Smooth muscle cell of the brain vasculature (primary cell): ENCODE data around the gene FAM131C.
A peak's percentile ranks its signal among the peaks of the same experiment; 100 is the strongest.
"Not testable (repeated sequence)": the region's sequence is repeated elsewhere in the genome, so short reads cannot be mapped to it uniquely, and the experiment has no call there.

Experiments
- DNase-seq: peaks from one replicate; pipeline ENCODE4 v3.0.0-alpha.2; 2012; ENCODE audit warnings: low read depth, low spot score

FAM131C gene

DNA sequence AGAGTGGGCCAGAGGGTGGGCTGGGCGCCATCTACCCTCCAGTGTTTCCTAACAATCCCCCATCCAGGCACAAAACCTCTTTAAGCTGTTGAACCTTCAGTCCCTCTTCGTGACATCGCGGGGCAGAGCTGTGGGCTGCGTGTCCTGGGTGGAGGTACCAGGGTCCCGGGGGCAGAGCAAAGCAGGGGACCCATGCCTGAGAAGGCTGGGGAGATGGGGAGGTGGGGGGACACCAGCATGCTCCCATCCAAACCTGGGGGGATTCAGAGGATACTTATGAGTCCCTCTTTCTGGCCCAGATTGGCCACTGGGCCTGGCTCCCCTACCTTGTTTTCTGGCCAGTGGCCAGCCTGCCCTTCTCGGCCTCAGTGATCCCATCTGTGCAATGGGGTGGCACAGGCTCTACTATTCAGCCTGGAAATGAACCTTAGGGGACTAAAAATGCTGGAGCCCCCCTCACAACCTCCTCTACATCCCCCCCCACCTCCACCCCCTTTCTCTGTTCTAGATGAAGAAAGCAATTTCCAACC, 40.3 kb downstream of the FAM131C start:
- DNase-seq = not testable (repeated sequence)

- DNase-seq = peak; percentile 67
Observed at GRCh38 chr1:16032388-16033102, 40.9 kb downstream of the FAM131C start.

- DNase-seq = no peak
Observed at GRCh38 chr1:16031551-16031950, 41.9 kb downstream of the FAM131C start.

- no peak for DNase-seq
Observed at GRCh38 chr1:16029288-16029687, 44.2 kb downstream of the FAM131C start.

DNA sequence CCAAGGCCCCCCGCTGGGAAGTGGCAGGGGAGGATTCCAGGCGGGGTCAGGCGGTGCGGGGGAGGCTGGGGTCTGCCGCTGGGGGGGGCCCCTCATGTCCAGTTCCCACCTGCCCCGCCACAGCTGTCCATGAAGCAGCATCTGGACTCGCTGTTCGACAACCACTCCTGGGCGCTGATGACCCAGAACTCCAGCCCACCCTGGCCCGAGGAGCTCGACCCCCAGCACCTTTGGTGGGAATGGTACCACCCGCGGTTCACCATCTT, 44.5 kb downstream of the FAM131C start:
- not testable (repeated sequence) for DNase-seq

DNA sequence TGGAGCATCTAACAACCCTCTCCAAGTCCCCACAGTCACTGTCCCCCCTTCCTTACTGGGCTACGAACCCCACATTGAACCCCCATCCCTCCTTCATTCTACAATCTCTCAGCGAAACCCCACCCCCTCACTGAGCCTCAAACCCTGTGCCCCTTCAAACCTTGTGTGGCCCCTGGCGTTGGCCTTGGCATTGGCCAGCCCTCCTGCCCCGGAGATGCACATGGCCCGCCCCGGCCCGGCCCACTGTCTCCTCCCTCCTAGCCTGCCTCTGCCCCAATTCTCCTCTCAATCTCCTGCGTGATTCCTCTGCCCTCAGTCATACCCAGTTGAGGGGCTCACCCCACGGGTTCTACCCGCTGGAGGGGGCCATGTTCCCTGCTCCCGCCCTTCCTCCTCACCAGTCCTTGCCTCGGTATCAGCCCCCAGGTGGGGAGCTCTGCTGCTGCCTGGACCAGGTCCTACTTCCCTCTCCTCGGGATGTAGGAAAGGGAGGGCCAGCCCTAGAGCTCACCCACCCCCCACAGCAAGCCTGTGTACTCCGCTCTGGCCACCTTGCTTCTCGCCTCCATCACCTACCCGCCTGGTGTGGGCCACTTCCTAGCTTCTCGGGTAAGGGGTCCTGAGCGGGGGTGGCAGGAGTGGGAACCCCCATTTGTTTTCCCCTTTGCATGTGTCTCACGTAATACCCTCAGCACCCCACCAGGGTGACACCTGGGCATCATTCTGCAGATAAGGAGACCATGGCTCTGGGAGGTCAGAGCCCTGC, 45.0 kb downstream of the FAM131C start:
- no peak for DNase-seq

DNA sequence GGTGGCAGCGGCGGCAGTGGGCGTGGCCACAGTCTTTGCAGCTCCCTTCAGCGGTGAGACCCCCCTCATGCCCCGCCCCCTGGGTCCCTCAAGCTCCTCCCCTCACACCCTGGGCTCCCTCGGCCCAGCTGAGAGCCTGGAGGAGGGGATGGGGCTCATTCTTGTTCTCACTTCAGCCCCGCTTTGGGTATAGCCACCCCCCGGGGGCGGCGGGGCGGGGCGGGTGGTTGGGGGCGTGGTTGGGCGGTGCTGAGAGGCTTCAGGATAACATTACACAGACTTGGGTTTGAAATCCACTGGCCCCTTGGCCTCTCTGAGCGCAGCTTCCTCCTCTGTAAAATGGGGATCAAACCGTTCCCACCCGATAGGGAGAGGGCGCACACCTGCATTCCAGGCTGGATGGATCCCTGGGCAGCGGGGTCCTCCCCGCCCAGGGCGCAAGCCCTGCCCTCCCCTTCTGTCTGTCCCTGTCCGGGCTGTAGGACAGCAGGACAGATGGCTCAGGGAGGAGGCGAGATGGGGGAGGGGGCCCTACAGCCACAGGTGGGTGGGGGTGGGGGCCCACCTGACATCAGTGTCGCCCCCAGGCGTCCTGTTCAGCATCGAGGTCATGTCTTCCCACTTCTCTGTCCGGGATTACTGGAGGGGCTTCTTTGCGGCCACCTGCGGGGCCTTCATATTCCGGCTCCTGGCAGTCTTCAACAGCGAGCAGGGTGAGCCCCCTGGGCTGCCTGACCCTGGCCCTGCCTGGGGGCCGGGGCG, 46.5 kb downstream of the FAM131C start:
- DNase-seq = no peak

DNA sequence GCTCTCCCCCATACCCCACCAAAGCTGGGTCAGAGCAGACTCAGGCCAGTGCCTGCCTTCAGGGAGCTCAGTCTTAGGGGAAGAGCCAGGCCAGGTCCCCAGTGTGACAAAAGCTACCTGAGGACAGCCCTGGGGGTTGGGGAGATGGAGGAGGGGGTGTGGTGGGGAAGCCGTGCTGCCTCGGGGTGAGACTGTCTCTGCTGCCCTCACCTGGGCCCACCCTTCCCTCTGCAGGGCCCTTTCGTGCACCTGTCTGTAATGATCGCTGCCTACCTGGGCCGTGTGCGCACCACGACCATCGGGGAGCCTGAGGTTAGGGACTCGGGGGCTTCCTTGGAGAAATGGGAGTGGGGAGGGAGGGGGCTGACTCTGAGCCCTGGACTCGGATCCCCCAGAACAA, 47.1 kb downstream of the FAM131C start:
- DNase-seq = not testable (repeated sequence)

DNA sequence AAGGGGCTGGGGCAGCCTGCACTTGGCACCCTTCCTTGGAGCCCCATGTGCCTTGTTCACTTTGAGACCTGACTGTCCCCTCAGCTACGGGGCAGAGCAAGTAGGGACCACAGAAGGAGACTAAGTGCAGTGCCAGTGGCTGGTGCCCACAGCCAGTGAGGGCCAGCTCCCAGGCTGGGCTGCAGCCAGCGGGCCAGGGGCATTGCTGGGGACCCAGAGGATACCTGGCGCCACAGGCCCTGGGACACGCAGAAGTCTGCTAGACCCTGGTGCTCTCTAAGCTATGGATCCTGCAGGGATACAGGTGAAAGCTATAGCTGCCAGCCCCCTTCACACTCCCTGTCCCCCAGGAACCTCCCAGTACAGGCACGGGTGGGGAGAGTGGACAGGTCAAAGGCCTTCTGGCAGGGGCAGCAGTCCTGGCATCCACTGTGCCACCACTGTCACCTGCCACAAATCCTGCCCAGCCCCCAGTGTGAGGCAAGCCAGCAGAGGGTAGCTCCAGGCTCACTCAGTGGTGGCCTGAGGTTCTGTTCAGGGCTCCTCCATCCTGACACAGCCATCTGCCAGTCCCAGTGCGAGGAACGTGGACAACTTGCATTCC, 50.3 kb downstream of the FAM131C start:
- no peak for DNase-seq

DNA sequence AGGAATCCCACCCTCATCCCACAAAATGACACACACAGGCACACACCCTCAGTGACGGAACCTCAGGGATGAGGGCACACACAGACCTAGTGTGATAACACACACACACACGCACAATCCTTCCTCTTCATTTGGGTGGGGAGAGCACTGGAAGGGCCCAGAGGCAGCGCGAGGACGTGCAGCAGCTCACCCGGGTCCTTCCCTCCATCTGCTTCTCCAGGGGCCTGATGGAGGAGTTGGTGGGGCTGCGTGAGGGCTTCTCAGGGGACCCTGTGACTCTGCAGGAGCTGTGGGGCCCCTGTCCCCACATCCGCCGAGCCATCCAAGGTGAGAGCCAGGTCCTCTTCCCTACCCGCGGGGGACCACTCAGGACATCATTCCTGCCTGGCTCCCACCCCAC, 51.1 kb downstream of the FAM131C start:
- DNase-seq = no peak

- DNase-seq = no peak
Observed at GRCh38 chr1:16021681-16022080, 51.8 kb downstream of the FAM131C start, which contains the start of gene CLCNKA. Gene CLCNKA (plus strand): TSS chr1:16022036. CDS start chr1:16022620, 584 bp downstream.

GRCh38 chr1:16020878-16021277, 52.6 kb downstream of the FAM131C start:
- not testable (repeated sequence) for DNase-seq

- no peak for DNase-seq
Observed at GRCh38 chr1:16020325-16020724, 53.1 kb downstream of the FAM131C start.

GRCh38 chr1:16019644-16020277, 53.7 kb downstream of the FAM131C start:
- DNase-seq = no peak

DNA sequence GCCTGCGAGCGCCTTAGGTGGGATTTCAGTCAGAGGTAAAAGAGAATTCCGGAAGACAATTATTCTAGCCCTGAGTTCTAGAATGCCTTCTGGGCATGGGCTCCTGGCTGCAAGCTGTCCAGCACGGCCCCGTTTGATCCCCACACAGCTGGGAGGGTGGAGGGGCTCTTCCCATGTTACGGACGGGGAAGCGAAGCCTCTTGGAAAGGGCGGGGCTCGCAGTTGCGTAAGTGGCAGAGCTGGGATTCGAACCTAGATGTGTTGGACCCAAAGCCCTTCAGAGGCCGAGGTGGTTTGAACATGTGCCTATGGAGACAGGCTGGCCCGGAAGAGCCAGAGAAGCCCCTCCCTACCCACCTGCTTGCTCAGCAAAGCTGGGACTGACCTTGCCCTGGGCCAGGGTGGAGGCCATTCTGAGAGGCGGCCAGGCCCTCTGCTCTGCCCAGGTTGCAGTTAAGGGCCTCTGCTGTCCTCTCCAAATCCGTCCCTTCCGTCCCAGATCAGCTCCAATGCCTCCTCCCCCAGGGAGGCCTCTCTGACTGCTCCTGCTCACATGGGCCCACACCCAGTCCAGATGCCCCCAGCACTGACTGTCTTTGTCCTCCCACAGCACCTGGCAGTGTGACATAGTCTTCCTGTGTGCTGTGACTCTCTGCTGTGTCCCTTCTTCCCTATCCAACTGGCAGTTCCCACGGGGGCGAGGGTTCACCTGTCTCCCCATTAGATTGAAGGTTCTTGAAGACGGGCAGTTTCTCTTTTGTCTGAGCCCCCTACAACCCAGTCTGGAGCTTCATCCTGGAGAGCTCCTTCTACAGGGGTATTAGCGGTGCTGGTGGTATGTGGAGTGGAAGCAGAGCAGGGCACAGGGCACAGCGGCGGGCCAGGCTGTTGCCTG, 54.5 kb downstream of the FAM131C start:
- no peak for DNase-seq

- DNase-seq = no peak
Observed at GRCh38 chr1:16018308-16018707, 55.1 kb downstream of the FAM131C start.

DNA sequence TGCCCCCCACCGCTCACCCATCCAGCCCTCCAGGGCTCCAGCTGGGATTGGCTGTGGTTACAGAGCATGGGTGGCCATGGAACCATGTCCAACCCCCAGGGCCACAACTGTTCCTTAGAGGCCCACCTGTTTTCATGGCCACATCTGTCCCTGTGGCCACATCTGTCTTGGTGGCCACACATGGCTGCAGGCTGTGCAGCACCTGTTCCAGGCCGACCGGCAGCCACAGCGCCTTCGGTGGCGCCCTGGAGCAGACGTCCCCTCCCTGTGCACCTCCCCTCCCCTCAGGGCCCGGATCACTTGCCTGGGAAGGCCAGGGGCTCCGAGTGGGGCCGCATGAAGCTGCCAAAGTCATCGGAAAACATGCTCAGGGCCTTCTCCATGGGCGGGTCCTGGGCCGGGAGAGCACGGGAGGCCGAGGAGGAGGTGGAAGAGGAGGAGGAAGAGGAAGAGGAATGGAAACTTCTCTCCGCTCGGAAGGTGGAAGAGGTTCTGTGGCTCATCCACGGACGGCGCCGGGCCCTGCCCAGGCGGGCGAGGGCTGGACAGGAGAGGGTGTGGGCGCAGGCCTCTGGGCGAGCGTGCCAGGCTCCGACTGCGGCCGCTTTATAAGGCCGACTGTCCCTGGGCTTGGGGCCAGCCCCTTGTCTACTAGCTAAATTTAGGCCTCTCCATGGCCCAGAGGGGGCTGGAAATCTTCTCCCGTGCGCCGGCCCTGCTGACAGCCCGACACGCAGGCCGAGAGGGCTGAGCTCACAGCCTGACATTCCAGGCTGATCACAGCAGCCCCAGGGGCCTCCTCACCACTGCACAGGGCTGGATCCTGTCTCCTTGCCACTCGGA, 55.8 kb downstream of the FAM131C start, which contains the start of gene HSPB7:
Gene HSPB7, minus strand, starts transcription at position 583 of the 843 bp plus-strand sequence. Its CDS starts 80 bp downstream, at position 503.
- no peak for DNase-seq

- no peak for DNase-seq
Observed at GRCh38 chr1:16017076-16017460, 56.4 kb downstream of the FAM131C start.
